ENCODE measurements around the gene CLIP4.

- TF ChIP-seq, protein P1, sequence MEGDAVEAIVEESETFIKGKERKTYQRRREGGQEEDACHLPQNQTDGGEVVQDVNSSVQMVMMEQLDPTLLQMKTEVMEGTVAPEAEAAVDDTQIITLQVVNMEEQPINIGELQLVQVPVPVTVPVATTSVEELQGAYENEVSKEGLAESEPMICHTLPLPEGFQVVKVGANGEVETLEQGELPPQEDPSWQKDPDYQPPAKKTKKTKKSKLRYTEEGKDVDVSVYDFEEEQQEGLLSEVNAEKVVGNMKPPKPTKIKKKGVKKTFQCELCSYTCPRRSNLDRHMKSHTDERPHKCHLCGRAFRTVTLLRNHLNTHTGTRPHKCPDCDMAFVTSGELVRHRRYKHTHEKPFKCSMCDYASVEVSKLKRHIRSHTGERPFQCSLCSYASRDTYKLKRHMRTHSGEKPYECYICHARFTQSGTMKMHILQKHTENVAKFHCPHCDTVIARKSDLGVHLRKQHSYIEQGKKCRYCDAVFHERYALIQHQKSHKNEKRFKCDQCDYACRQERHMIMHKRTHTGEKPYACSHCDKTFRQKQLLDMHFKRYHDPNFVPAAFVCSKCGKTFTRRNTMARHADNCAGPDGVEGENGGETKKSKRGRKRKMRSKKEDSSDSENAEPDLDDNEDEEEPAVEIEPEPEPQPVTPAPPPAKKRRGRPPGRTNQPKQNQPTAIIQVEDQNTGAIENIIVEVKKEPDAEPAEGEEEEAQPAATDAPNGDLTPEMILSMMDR (conservative IDR thresholded peaks at IDR 0.05; ENCODE audit: low read length): no peak
- TF ChIP-seq EZH2phosphoT487 (IDR thresholded peaks at IDR 0.05; ENCODE audit: borderline replicate concordance, low read depth, low read length): no peak
Observed at GRCh38 chr2:29186817-29187216, 71.6 kb downstream of the CLIP4 start.

Data from OCI-LY7 (cell line).